ENCODE results near the gene IGSF3. TPM values are rescaled to one million over a fixed set of nuclear protein-coding genes. Genes with fewer than 3 reads are reported as not detected.
"Not testable (repeated sequence)": the region's sequence is repeated elsewhere in the genome, so short reads cannot be mapped to it uniquely, and the experiment has no call there.

Gene IGSF3
- total RNA-seq, 2 donors from 2014 or later, result 3.3 to 4.9 TPM

DNA sequence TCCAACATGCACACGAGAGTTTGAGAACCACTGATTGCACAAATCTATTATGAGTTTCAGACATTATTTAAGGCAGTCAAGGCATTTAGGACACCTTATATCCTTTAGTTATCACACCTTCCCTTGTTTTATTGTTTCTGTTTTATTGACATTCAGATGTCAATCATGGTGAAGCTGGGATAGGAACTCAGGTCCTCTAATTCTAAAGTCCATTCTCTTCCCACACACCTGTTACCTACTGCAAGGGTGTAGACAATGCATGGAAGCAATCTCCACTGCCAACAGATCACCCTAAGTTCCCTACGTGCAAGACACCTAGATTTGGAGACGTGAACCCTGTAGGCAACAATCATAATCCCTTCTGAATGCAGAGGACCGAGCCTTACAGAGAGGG is 2.6 kb downstream of the IGSF3 start:
- H3K36me3 Mint-ChIP-seq (ENCODE audit: insufficient read depth in 2 of 2), result no peaks in the 10 kb centered on the region
- H3K27me3 Mint-ChIP-seq (ENCODE audit: low read depth), result peaks cover 60% of the 10 kb centered on the region

DNA sequence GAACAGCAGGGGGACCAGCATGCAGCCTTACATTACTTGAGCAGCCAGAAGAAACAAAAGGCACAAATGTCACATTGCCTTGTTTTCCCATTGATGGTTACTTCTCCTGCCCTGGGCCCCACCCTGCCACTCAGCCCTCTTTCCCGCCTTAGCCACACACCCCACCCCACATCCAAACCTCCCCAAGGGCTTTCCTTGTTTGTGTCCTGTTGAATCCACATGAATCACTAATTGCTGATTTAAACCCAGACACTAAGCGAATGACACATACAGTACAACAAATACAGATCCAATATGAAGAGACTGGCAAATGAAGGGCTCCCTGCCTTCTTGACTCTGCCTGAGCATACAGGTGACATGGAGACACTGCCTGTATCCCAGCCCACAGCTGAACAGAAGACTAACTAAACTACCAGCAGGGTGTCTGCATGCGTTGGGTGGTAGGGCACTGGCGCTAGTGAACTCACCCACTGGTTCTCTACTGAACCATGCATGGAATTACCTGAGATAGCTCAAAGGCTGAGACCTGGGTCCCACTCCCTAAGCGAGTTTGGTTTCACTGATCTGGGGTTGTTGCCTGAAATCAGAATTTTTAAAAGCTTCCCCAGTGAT is 3.1 kb downstream of the IGSF3 start:
- H3K9me3 Mint-ChIP-seq, result no peaks in the 10 kb centered on the region
- no peak overlapping the region for H3K4me3 Mint-ChIP-seq
- no peak for ATAC-seq (replicated peaks in 1 of 2)
- DNase-seq, result no peak
- peaks cover 16% of the 10 kb centered on the region for H3K4me1 Mint-ChIP-seq (ENCODE audit: low read depth)
- no peaks in the 10 kb centered on the region for H3K36me3 Mint-ChIP-seq (ENCODE audit: insufficient read depth in 2 of 2)
- no peak overlapping the region for H3K27ac Mint-ChIP-seq
- peaks cover 55% of the 10 kb centered on the region for H3K27me3 Mint-ChIP-seq (ENCODE audit: low read depth)

More for the DNA sequence above, 2.6 kb downstream of the IGSF3 start:
- no peaks in the 10 kb centered on the region for H3K9me3 Mint-ChIP-seq
- no peak for ATAC-seq (replicated peaks in 1 of 2)
- DNase-seq, result no peak
- H3K4me1 Mint-ChIP-seq (ENCODE audit: low read depth), result peaks cover 16% of the 10 kb centered on the region
- H3K4me3 Mint-ChIP-seq, result no peak overlapping the region
- H3K27ac Mint-ChIP-seq, result no peak overlapping the region

DNA sequence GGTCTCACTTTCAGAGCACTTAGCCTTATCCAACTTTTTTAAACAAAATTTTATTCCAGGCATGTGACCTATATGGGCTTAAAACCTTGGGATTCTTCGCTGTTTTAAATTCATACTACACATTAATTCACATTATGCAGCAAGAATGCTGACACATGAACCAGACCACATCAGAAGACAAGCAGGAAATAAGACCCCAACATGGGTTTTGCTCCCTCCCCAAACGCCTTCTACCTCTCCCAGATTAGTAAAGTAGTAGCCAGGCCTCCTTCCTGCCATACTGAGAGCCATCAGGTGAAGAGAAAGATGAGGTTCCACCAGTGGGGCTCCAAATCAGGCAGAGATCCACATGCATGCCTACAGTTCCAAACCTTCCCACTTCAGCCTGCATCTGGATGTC is 3.7 kb downstream of the IGSF3 start:
- Mint-ChIP-seq H3K4me1 (ENCODE audit: low read depth) (peaks cover 16% of the 10 kb centered on the region), H3K36me3 (ENCODE audit: insufficient read depth in 2 of 2) (no peaks in the 10 kb centered on the region), H3K27ac (no peak overlapping the region), H3K9me3 (no peaks in the 10 kb centered on the region), H3K4me3 (no peak overlapping the region), H3K27me3 (ENCODE audit: low read depth) (peaks cover 51% of the 10 kb centered on the region)
- DNase-seq (no peak), ATAC-seq (replicated peaks in 1 of 2) (no peak)

DNA sequence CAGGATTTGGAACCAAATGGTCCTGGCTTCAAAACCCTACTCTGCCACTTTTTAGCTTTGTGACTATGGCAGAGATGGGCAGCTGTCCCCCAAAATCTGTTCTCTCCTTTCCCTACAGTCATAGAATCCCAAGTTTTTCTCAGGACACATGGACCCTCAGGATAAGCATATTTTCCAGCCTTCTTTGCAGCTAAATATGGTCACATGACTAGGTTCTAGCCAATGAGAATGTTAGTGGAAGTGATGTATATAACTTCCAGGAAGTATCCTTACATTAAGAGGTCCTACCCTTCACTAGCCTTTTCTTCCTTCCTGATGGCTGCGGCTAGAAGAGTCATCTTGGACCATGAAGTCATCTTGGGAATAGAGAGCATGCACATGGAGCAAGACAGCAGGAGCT is 5.9 kb downstream of the IGSF3 start:
- DNase-seq (no peak), ATAC-seq (replicated peaks in 1 of 2) (no peak)
- no peaks in the 10 kb centered on the region for H3K9me3 Mint-ChIP-seq
- peaks cover 14% of the 10 kb centered on the region for H3K4me1 Mint-ChIP-seq (ENCODE audit: low read depth)
- H3K27ac Mint-ChIP-seq, result no peak overlapping the region
- peaks cover 41% of the 10 kb centered on the region for H3K27me3 Mint-ChIP-seq (ENCODE audit: low read depth)
- no peak overlapping the region for H3K4me3 Mint-ChIP-seq
- H3K36me3 Mint-ChIP-seq (ENCODE audit: insufficient read depth in 2 of 2), result no peaks in the 10 kb centered on the region

DNA sequence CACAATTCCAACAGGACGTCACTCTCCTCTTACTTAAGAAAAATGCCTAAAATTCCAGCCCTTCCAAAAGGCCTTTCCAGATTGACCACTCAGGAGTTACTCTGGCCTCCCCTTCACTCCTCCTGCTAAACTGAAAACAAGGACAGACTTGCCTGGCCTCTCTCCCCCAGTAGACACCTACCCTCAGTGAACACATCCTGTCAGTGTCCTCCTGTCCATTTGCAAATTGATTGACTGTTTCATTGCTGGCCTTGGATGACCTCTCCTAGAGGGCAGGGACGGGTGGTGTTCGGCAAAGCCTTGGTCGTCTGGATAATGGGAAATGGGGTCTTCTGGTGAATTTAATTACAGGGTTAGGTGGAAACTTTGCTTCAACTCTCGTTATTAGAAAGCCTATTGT is 8.9 kb downstream of the IGSF3 start:
- peaks cover 24% of the 10 kb centered on the region for H3K27me3 Mint-ChIP-seq (ENCODE audit: low read depth)
- H3K27ac Mint-ChIP-seq, result peak overlapping the region; percentile 9
- H3K4me1 Mint-ChIP-seq (ENCODE audit: low read depth); DNase-seq; H3K9me3 Mint-ChIP-seq; ATAC-seq (replicated peaks in 1 of 2); H3K4me3 Mint-ChIP-seq; H3K36me3 Mint-ChIP-seq (ENCODE audit: insufficient read depth in 2 of 2): not testable (repeated sequence)

DNA sequence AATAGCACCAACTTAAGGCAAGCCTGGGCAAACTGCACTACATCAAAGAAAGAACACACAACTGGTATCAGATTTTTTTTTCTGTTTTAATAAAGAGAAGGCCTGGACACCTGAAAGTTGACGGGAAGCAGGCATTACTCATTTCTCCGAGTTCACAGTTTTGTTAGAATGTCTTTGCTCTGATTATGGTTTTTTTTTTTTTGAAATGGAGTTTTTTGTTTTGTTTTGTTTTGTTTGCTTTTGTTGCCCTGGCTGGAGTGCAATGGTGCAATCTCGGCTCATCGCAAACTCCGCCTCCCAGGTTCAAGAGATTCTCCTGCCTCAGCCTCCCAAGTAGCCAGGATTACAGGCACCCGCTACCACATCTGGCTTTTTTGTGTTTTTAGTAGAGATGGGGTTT is 9.7 kb downstream of the IGSF3 start:
- not testable (repeated sequence) for DNase-seq; H3K27ac Mint-ChIP-seq; ATAC-seq (replicated peaks in 1 of 2); H3K9me3 Mint-ChIP-seq; H3K36me3 Mint-ChIP-seq (ENCODE audit: insufficient read depth in 2 of 2); H3K4me3 Mint-ChIP-seq; H3K4me1 Mint-ChIP-seq (ENCODE audit: low read depth)
- H3K27me3 Mint-ChIP-seq (ENCODE audit: low read depth), result peaks cover 25% of the 10 kb centered on the region

DNA sequence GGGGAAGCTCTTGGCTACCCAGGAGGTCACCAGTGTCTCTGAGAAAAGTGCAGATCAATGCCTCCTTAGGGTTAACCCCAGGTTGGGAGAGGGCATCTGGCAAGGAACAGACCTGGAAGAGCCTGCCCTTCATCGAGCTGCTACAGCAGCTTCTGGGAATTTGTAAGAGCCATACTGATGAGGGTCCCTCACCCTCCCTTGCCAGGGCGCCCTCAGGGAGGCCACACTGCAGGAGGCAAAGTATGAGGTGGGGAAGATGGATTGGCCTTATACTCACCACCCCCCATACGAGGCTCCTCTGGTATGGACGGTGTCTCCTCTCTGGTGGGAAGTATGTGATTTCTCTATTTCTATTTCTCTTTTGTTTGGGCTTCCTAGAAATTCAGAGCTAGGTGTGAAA is 13.2 kb downstream of the IGSF3 start:
- ATAC-seq (replicated peaks in 1 of 2) (no peak), DNase-seq (no peak)
- no peak overlapping the region for H3K4me3 Mint-ChIP-seq
- no peaks in the 10 kb centered on the region for H3K4me1 Mint-ChIP-seq (ENCODE audit: low read depth)
- H3K27ac Mint-ChIP-seq, result no peak overlapping the region
- no peaks in the 10 kb centered on the region for H3K9me3 Mint-ChIP-seq
- peaks cover 38% of the 10 kb centered on the region for H3K27me3 Mint-ChIP-seq (ENCODE audit: low read depth)
- no peaks in the 10 kb centered on the region for H3K36me3 Mint-ChIP-seq (ENCODE audit: insufficient read depth in 2 of 2)

DNA sequence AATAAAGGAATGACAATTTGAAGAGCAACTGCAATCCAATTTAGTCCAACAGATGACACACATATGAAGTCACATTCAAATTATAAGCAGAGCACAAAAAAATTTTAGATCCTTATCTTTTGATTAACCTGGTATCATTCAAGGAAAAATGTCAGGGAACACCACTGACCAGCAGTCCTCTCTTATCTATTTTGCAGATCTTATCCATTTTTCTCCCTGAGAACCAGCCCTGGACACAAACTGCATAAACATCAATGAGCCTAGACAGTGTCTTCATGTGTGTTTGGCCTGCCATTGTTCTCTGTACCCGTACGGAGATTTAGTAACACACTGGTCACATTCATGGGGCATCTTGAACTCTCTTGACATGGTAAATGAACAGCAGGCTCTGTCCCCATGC is 14.9 kb downstream of the IGSF3 start:
- H3K36me3 Mint-ChIP-seq (ENCODE audit: insufficient read depth in 2 of 2); H3K4me1 Mint-ChIP-seq (ENCODE audit: low read depth); DNase-seq; H3K9me3 Mint-ChIP-seq; H3K27ac Mint-ChIP-seq; ATAC-seq (replicated peaks in 1 of 2); H3K4me3 Mint-ChIP-seq: not testable (repeated sequence)
- peaks cover 42% of the 10 kb centered on the region for H3K27me3 Mint-ChIP-seq (ENCODE audit: low read depth)

DNA sequence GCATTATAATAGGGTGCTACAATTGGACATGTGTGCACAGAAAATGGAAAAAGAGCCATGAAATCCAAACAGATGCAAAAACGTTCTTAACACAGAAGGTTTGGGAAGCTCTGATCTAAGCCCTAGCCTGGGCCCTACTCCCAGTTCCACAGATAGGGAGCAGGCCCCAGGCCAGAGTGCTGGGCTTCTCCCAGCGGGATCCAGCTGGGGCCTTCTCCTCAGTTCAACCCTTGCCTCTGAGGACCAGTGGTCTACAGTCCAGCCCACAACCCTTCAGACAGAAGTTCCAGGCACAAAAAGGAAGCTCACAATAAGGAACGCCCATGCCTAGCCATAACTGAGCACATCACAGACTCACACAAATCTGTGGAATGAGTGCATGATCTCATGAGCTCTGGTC is 16.8 kb downstream of the IGSF3 start:
- H3K4me1 Mint-ChIP-seq (ENCODE audit: low read depth), result peaks cover 10% of the 10 kb centered on the region
- not testable (repeated sequence) for H3K27ac Mint-ChIP-seq; DNase-seq; H3K36me3 Mint-ChIP-seq (ENCODE audit: insufficient read depth in 2 of 2); H3K9me3 Mint-ChIP-seq; ATAC-seq (replicated peaks in 1 of 2); H3K4me3 Mint-ChIP-seq
- peaks cover 42% of the 10 kb centered on the region for H3K27me3 Mint-ChIP-seq (ENCODE audit: low read depth)

DNA sequence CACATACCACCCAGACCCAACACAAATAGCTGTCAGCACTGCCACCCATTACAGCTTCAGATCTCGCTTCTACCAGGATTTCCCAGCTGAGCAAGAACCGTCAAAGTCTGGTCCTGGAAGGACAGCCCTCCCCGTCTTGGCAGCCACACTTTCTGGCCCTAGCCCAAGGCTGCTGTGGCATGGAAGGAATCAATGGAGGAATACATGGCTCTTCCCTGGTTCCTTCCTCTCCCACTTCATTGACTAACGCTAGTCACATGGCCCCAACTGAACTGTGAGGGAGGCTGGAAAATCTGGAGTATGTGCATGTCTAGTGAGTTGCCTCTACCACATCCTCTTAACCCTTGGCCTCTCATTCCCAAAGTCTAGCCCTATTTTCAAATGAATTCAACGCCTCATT is 18.5 kb downstream of the IGSF3 start:
- peaks cover 10% of the 10 kb centered on the region for H3K4me1 Mint-ChIP-seq (ENCODE audit: low read depth)

DNA sequence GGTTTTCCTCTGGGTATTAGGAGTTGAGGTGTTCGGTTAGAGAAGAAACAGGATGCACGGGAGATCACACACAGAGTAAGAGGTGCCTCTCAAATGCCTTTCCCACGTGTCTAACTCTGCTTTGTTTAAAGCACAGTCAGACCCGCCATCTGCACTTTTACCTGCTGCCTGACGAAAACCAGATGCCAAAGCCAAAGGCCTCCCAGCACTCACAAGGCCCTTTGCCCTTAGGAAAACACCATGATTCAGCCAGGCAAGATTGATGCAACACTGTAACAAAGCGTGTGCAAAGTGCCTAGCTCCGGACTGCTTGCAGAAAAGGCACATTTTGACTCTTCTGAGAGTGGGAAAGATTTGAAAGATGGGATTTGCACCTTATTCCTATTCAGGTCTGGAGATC is 19.2 kb downstream of the IGSF3 start:
- H3K36me3 Mint-ChIP-seq (ENCODE audit: insufficient read depth in 2 of 2); ATAC-seq (replicated peaks in 1 of 2); DNase-seq; H3K27ac Mint-ChIP-seq; H3K9me3 Mint-ChIP-seq; H3K4me3 Mint-ChIP-seq: not testable (repeated sequence)
- H3K27me3 Mint-ChIP-seq (ENCODE audit: low read depth), result peaks cover 26% of the 10 kb centered on the region
- H3K4me1 Mint-ChIP-seq (ENCODE audit: low read depth), result peaks cover 10% of the 10 kb centered on the region

More for the DNA sequence above, 18.5 kb downstream of the IGSF3 start:
- DNase-seq; H3K27ac Mint-ChIP-seq; ATAC-seq (replicated peaks in 1 of 2); H3K36me3 Mint-ChIP-seq (ENCODE audit: insufficient read depth in 2 of 2); H3K9me3 Mint-ChIP-seq; H3K4me3 Mint-ChIP-seq: not testable (repeated sequence)
- peaks cover 33% of the 10 kb centered on the region for H3K27me3 Mint-ChIP-seq (ENCODE audit: low read depth)

DNA sequence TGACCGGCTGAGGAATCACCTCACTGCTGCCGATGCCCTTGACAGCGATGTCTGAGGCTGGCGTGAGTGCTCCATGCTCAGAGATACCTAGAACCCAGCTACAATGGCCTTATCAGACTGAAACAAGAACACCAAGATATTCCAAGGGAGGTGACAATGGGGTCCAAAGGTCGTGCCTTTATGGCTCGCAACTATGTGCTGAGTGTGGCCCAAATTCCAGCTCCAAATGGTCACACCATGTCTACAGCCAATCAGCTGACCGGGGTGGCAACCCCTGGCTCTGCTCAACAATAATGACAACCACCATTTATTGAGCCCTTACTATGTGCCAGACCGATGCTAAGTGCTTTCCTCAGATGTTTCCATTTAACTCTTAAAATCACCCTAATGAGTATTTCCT is 20.3 kb downstream of the IGSF3 start:
- not testable (repeated sequence) for H3K36me3 Mint-ChIP-seq (ENCODE audit: insufficient read depth in 2 of 2); H3K9me3 Mint-ChIP-seq
- H3K27me3 Mint-ChIP-seq (ENCODE audit: low read depth), result peaks cover 16% of the 10 kb centered on the region

DNA sequence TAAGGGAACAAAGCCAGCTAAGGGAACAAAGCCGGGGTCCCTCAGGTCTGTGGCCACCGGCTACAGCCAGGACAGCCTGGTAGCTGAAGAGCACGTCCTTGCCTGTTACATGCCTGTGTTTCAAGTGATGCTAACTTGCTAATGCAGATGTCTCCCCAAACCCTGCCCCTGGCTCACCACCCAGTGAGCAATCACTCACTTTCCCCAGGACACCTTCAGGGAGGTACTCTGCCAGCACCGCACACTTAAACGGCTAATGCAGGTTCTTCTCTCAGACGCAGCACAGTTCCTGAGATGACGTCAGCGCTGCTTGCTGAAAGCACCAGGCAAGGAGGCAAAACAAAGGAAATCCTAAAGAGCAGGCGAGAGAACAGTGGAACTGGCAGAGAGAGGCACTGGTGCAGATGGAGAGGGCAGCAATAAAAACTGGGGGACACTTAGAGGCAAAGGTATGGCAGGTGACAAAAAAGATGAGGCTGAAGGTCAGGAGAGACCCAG is 20.8 kb downstream of the IGSF3 start:
- peaks cover 10% of the 10 kb centered on the region for H3K4me1 Mint-ChIP-seq (ENCODE audit: low read depth)
- H3K36me3 Mint-ChIP-seq (ENCODE audit: insufficient read depth in 2 of 2); H3K27ac Mint-ChIP-seq; ATAC-seq (replicated peaks in 1 of 2); H3K4me3 Mint-ChIP-seq; H3K9me3 Mint-ChIP-seq: not testable (repeated sequence)
- peaks cover 14% of the 10 kb centered on the region for H3K27me3 Mint-ChIP-seq (ENCODE audit: low read depth)
- peak in 1 of 2 donors; percentile 14 for DNase-seq

More for the DNA sequence above, 20.3 kb downstream of the IGSF3 start:
- not testable (repeated sequence) for H3K27ac Mint-ChIP-seq; DNase-seq; H3K4me3 Mint-ChIP-seq; ATAC-seq (replicated peaks in 1 of 2)
- H3K4me1 Mint-ChIP-seq (ENCODE audit: low read depth), result peaks cover 10% of the 10 kb centered on the region

Measured in activated T-cell treated with anti-CD3 and anti-CD28 coated beads, Interleukin-2, amount 50 U/mL, for 72 hours (primary cell).